Stimulated activated effector memory CD8-positive, alpha-beta T cell treated with anti-CD3 and anti-CD28 coated beads, Interleukin-12 subunit alpha, Interleukin-12 subunit beta, amount 100 ng/mL, for 72 hours (primary cell): ENCODE measurements around the gene ZNF764.

Experiments used
- ATAC-seq: fragments of 150-1000 bp; cut with Tn5 transposase; 2 replicates; pipeline ENCODE4 v1.10.0; 2021
- DNase-seq, 2 donors: peaks; one replicate each; pipeline ENCODE4 v3.0.0; 2021 to 2022; ENCODE audit warnings: low spot score in 2 of 2
- H3K27ac Mint-ChIP-seq: one replicate; pipeline ENCODE4 v1.8.0; 2022; ENCODE audit warnings: mild to moderate bottlenecking, mixed read lengths
- H3K36me3 Mint-ChIP-seq: one replicate; pipeline ENCODE4 v1.8.0; 2022; ENCODE audit warnings: mild to moderate bottlenecking, mixed read lengths
- H3K4me1 Mint-ChIP-seq: one replicate; pipeline ENCODE4 v1.8.0; 2022; ENCODE audit warnings: mixed read lengths
- H3K4me3 Mint-ChIP-seq: one replicate; pipeline ENCODE4 v1.8.0; 2022; ENCODE audit warnings: mild to moderate bottlenecking, mixed read lengths
- H3K9me3 Mint-ChIP-seq: one replicate; pipeline ENCODE4 v1.8.0; 2022; ENCODE audit warnings: mixed read lengths

ZNF764 gene

DNA sequence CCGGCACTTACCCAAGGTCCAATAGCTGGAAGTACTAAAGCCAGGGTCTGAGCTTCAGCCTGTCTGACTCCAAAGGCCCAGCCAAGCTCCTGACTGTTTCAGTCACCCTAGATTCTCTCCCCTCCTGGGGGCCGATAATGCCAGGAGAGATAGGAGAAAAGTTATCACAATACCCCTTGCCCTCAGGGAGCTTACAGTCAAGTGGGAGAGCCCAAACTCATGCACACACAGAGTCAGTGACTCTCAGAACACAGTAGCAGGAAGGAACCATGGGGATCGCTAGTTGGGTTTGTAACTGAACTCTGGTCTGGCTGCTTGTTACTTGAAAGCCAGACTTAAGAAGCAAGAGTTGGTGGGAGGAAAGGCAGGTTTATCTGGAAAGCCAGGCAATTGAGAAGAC, 46.7 kb downstream of the ZNF764 start:
- Mint-ChIP-seq H3K27ac (peak overlapping the region; percentile 60), H3K36me3 (peaks cover 100% of the 10 kb centered on the region), H3K9me3 (no peaks in the 10 kb centered on the region), H3K4me3 (no peak overlapping the region), H3K4me1 (peaks cover 18% of the 10 kb centered on the region)
- ATAC-seq (no peak), DNase-seq (no peak)

DNA sequence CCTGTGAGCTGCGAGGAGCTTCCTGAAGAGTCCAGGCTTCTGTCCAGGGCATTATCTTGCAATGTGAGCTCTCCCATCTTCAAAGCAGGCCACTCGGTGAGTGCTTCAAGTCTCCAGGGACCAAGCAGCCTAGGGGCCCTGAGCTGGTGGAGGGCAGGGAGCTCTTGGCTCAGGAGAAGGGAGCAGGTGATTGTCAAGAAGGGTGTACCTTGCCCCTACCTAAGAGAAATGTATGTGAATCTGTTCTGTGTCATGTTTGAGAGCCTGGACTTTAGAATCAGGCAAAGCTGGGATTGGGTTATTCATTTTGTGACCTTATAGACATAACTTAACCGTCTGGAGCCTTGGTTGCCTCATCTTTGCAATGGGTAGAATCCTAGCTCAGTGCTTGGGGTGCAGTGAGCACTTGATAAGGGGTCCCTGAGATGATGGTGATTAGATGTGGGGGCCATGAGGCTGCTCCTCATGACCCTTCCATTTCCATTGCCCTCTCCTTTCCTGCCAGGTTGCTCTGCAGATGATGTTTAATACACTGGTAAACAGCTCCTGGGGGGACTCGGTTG, 47.7 kb downstream of the ZNF764 start:
- Mint-ChIP-seq H3K4me3 (no peak overlapping the region), H3K27ac (peak overlapping the region; percentile 60), H3K9me3 (no peaks in the 10 kb centered on the region), H3K36me3 (peaks cover 100% of the 10 kb centered on the region), H3K4me1 (peaks cover 12% of the 10 kb centered on the region)
- DNase-seq = no peak
- no peak for ATAC-seq

DNA sequence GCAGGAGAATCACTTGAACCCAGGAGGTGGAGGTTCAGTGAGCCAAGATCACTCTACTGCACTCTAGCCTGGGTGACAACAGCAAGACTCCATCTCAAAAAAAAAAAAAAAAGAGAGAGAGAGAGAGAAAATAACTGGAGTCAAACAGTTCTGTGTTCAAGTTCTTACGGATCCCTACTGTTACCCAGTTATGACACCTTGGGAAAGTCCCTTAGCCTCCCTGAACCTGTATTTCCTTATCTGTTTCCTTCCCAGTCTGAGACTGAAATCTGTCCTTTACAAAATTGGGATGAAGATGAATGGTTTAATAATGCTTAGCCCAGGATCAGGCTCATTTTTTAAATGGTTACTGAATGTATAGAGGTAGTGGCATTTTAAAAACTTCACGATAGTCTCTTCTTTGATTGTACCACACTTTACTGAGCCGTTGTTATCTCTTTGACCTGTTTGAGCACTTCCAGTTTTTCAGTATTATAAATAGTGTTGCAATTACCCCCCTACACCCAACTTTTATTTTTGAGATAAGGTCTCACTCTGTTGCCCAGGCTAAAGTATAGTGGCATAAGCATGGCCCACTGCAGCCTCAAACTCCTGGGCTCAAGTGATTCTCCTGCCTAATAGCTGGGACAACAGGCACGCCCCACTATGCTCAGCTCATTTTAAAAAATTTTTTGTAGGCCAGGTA, 49.0 kb downstream of the ZNF764 start:
- no peak overlapping the region for H3K4me3 Mint-ChIP-seq
- no peak for ATAC-seq
- H3K4me1 Mint-ChIP-seq = peaks cover 8% of the 10 kb centered on the region
- no peak for DNase-seq
- peaks cover 100% of the 10 kb centered on the region for H3K36me3 Mint-ChIP-seq
- H3K27ac Mint-ChIP-seq = peak overlapping the region; percentile 43
- H3K9me3 Mint-ChIP-seq = no peaks in the 10 kb centered on the region
